ENCODE results near the gene BORCS5. TPM values are rescaled to one million over a fixed set of nuclear protein-coding genes. Genes with fewer than 3 reads are reported as not detected.

The BORCS5 gene
- total RNA-seq, 1 donor, result 6.9 TPM

GRCh38 chr12:12446786-12447185 lies 89.9 kb downstream of the BORCS5 start:
- no peak overlapping the region for H3K4me3 ChIP-seq (ENCODE audit: low read depth, low read length)
- TF ChIP-seq, protein P1, sequence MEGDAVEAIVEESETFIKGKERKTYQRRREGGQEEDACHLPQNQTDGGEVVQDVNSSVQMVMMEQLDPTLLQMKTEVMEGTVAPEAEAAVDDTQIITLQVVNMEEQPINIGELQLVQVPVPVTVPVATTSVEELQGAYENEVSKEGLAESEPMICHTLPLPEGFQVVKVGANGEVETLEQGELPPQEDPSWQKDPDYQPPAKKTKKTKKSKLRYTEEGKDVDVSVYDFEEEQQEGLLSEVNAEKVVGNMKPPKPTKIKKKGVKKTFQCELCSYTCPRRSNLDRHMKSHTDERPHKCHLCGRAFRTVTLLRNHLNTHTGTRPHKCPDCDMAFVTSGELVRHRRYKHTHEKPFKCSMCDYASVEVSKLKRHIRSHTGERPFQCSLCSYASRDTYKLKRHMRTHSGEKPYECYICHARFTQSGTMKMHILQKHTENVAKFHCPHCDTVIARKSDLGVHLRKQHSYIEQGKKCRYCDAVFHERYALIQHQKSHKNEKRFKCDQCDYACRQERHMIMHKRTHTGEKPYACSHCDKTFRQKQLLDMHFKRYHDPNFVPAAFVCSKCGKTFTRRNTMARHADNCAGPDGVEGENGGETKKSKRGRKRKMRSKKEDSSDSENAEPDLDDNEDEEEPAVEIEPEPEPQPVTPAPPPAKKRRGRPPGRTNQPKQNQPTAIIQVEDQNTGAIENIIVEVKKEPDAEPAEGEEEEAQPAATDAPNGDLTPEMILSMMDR (IDR thresholded peaks at IDR 0.05; ENCODE audit: insufficient read depth, low read depth, low read length), result no peak
- DNase-seq (ENCODE audit: low read depth), result no peak

DNA sequence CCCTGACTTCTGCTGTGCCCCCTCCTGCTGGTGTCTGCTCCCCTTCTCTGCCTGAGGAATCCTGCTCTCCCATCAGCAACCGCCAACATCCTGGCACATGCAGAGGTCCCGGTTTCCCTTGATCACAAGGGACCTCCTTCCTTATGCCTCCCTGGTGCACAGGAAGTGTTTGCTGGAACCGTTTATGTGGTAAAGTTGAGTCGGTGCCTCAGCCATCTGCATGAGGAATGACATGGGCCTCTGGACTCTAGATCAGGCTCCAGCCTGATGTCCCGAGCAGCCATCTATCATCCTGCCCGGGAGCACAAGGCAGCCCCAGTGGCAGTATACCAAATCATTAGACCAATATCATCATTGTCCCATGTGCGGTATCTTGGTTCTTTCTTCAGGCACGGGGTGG lies 90.4 kb downstream of the BORCS5 start:
- DNase-seq (ENCODE audit: low read depth), result no peak
- TF ChIP-seq, protein P1 (IDR thresholded peaks at IDR 0.05; ENCODE audit: insufficient read depth, low read depth, low read length), result no peak
- no peak overlapping the region for H3K4me3 ChIP-seq (ENCODE audit: low read depth, low read length)

- DNase-seq (ENCODE audit: low read depth), result no peak
- TF ChIP-seq, protein P1 (IDR thresholded peaks at IDR 0.05; ENCODE audit: insufficient read depth, low read depth, low read length), result no peak
- no peak overlapping the region for H3K4me3 ChIP-seq (ENCODE audit: low read depth, low read length)
These were observed 91.0 kb downstream of the BORCS5 start for GRCh38 chr12:12447837-12448236.

DNA sequence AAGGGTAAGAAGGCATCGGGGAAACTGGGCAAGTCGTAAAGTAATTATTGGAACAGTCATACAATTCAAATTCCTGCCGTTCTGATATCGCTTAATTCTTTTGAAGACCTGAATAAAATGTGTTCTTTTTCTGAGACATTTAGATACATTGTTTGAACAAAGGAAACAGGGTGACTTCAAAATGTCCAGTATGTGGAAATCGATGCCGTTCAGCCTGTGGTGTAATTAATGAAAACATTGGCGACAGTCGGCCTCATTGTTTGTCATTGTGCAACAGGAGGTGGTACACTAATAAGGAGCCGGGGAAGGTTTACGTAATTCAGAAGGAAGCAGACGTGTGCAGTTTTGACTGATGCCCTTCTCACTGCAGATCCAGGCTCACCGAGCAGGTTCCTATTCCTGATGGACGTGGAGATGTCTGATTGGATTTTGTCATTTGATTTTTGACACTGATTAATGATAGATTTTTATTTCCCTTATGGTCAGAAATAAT lies 92.7 kb downstream of the BORCS5 start:
- peak; percentile 32 for DNase-seq (ENCODE audit: low read depth)
- TF ChIP-seq, protein P1 (IDR thresholded peaks at IDR 0.05; ENCODE audit: insufficient read depth, low read depth, low read length), result no peak
- no peak overlapping the region for H3K4me3 ChIP-seq (ENCODE audit: low read depth, low read length)

DNA sequence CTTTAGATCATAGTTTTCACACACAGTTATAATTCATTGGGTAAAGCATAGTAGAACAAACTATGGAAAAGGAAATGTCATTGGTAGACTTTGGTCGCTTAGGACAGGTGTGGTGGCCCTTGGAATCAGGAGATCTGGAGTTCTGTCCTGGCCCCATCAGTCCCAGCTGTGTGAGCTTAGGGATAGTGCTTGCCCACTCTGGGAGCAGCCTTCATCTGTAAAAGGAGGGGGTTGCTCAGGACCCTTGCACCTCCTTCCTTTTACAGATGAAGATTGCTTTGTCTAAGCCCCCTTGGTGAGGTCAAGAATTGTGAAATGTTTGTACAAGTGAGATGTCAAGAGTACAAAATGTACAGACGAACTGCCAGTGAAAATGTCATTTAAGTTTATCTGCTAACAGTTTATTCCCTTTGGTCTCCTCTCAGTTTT lies 93.2 kb downstream of the BORCS5 start:
- TF ChIP-seq, protein P1 (IDR thresholded peaks at IDR 0.05; ENCODE audit: insufficient read depth, low read depth, low read length), result no peak
- no peak overlapping the region for H3K4me3 ChIP-seq (ENCODE audit: low read depth, low read length)
- peak; percentile 28 for DNase-seq (ENCODE audit: low read depth)

GRCh38 chr12:12451098-12451497 lies 94.2 kb downstream of the BORCS5 start:
- TF ChIP-seq, protein P1 (IDR thresholded peaks at IDR 0.05; ENCODE audit: insufficient read depth, low read depth, low read length), result no peak
- DNase-seq (ENCODE audit: low read depth), result no peak
- no peak overlapping the region for H3K4me3 ChIP-seq (ENCODE audit: low read depth, low read length)

- DNase-seq (ENCODE audit: low read depth), result no peak
- TF ChIP-seq, protein P1 (IDR thresholded peaks at IDR 0.05; ENCODE audit: insufficient read depth, low read depth, low read length), result no peak
- H3K4me3 ChIP-seq (ENCODE audit: low read depth, low read length), result no peak overlapping the region
These were observed 95.5 kb downstream of the BORCS5 start for GRCh38 chr12:12452326-12452902.

Data from fibroblast of villous mesenchyme (primary cell).